Activated naive CD4-positive, alpha-beta T cell treated with anti-CD3 and anti-CD28 coated beads for 36 hours (primary cell): ENCODE results near the gene CHST12. TPM values are rescaled to one million over a fixed set of nuclear protein-coding genes. Genes with fewer than 3 reads are reported as not detected.
A peak's percentile ranks its signal among the peaks of the same experiment; 100 is the strongest.

Experiments
- CTCF ChIA-PET: fragments of 350-600 bp; sonication (Branson Sonifier 250); formaldehyde crosslinking; loops from one replicate; lab custom pipeline; 2021; ENCODE audit warnings: antibody characterized with exemption; lab: Charles Lee
- DNase-seq: peaks from one replicate; pipeline ENCODE4 v3.0.0-alpha.2; 2020
- H3K27ac Mint-ChIP-seq: one replicate; pipeline ENCODE4 v1.8.0; 2021; ENCODE audit warnings: mild to moderate bottlenecking, mixed read lengths
- H3K27me3 Mint-ChIP-seq: one replicate; pipeline ENCODE4 v1.8.0; 2021; ENCODE audit warnings: low read depth, mixed read lengths
- H3K36me3 Mint-ChIP-seq: one replicate; pipeline ENCODE4 v1.8.0; 2021; ENCODE audit warnings: low read depth, mixed read lengths
- H3K4me1 Mint-ChIP-seq: one replicate; pipeline ENCODE4 v1.8.0; 2021; ENCODE audit warnings: low read depth, mixed read lengths
- H3K4me3 Mint-ChIP-seq: one replicate; pipeline ENCODE4 v1.8.0; 2021; ENCODE audit warnings: mild to moderate bottlenecking, moderate library complexity, mixed read lengths
- H3K9me3 Mint-ChIP-seq: one replicate; pipeline ENCODE4 v1.8.0; 2021; ENCODE audit warnings: mixed read lengths
- intact Hi-C: fragments of 100-400 bp; cut with micrococcal nuclease; formaldehyde crosslinking; loops from one replicate; pipeline ENCODE4 v1.15.1; 2023
- total RNA-seq, 2 experiments: library from RNA; stranded (reverse); gene quantifications; one replicate each; pipeline ENCODE4 v1.2.3, GENCODE V29; 2021

Gene CHST12
- total RNA-seq, 2 experiments from 2014 or later = 0.62 to 0.64 TPM

GRCh38 chr7:2482725-2483451 is 79.5 kb downstream of the CHST12 start:
- Mint-ChIP-seq H3K4me1 (no peaks in the 10 kb centered on the region), H3K4me3 (no peak overlapping the region), H3K27ac (no peak overlapping the region), H3K9me3 (peaks cover 8% of the 10 kb centered on the region), H3K27me3 (no peaks in the 10 kb centered on the region), H3K36me3 (no peaks in the 10 kb centered on the region)
- intact Hi-C loops = no loop called here
- peak; percentile 22 for DNase-seq
- CTCF ChIA-PET = interaction anchor here (0.5 to 2.1 kb wide), 5 partner anchors 12 to 79 kb away, joined by 3 to 6 read pairs (median 5); no protein-coding TSS in a partner anchor

GRCh38 chr7:2483494-2483893 is 80.1 kb downstream of the CHST12 start:
- intact Hi-C loops = no loop called here
- DNase-seq = no peak
- no peak overlapping the region for H3K27ac Mint-ChIP-seq
- H3K36me3 Mint-ChIP-seq = no peaks in the 10 kb centered on the region
- no peaks in the 10 kb centered on the region for H3K27me3 Mint-ChIP-seq
- CTCF ChIA-PET = interaction anchor here (0.5 to 2.1 kb wide), 5 partner anchors 13 to 78 kb away, joined by 3 to 6 read pairs (median 5); no protein-coding TSS in a partner anchor
- H3K4me3 Mint-ChIP-seq = no peak overlapping the region
- peaks cover 8% of the 10 kb centered on the region for H3K9me3 Mint-ChIP-seq
- no peaks in the 10 kb centered on the region for H3K4me1 Mint-ChIP-seq

GRCh38 chr7:2484868-2485267 is 81.5 kb downstream of the CHST12 start:
- no peaks in the 10 kb centered on the region for H3K4me1 Mint-ChIP-seq
- no peak overlapping the region for H3K27ac Mint-ChIP-seq
- no peak overlapping the region for H3K4me3 Mint-ChIP-seq
- H3K27me3 Mint-ChIP-seq = no peaks in the 10 kb centered on the region
- intact Hi-C loops = no loop called here
- H3K9me3 Mint-ChIP-seq = peaks cover 8% of the 10 kb centered on the region
- no peak for DNase-seq
- no peaks in the 10 kb centered on the region for H3K36me3 Mint-ChIP-seq
- CTCF ChIA-PET = interaction anchor here (0.7 to 1.7 kb wide), 2 partner anchors 16 to 101 kb away, joined by 5 read pairs; no protein-coding TSS in a partner anchor

GRCh38 chr7:2487586-2488271 is 84.3 kb downstream of the CHST12 start:
- H3K27me3 Mint-ChIP-seq = no peaks in the 10 kb centered on the region
- CTCF ChIA-PET = no interaction called here
- H3K27ac Mint-ChIP-seq = no peak overlapping the region
- peaks cover 6% of the 10 kb centered on the region for H3K9me3 Mint-ChIP-seq
- intact Hi-C loops = no loop called here
- H3K36me3 Mint-ChIP-seq = no peaks in the 10 kb centered on the region
- H3K4me3 Mint-ChIP-seq = no peak overlapping the region
- DNase-seq = no peak
- no peaks in the 10 kb centered on the region for H3K4me1 Mint-ChIP-seq

DNA sequence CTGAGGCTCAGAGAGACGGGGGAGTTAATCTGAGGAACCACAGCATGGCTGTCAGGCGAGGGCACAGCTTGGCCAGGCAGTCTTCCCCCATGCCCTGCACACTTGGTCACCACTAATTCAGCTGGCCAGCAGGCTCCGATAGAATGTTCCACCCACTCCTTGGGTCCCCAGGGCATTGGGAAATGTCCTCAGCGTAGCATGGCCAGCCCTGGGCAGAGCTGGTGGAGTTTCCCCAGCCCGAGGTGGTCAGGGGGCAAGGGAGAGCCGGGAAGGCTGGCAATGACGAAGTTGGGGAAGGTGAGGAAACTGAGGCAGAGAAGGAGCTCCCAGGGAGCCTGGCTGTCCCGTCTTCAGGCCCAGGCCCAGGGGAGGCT is 84.8 kb downstream of the CHST12 start:
- H3K4me3 Mint-ChIP-seq = no peak overlapping the region
- intact Hi-C loops = no loop called here
- peaks cover under 1% of the 10 kb centered on the region for H3K9me3 Mint-ChIP-seq
- DNase-seq = no peak
- H3K27me3 Mint-ChIP-seq = no peaks in the 10 kb centered on the region
- no peaks in the 10 kb centered on the region for H3K36me3 Mint-ChIP-seq
- H3K27ac Mint-ChIP-seq = no peak overlapping the region
- H3K4me1 Mint-ChIP-seq = no peaks in the 10 kb centered on the region
- CTCF ChIA-PET = interaction anchor here (1.2 kb wide), 1 partner anchor 20 kb away, joined by 4 read pairs; no protein-coding TSS in a partner anchor

DNA sequence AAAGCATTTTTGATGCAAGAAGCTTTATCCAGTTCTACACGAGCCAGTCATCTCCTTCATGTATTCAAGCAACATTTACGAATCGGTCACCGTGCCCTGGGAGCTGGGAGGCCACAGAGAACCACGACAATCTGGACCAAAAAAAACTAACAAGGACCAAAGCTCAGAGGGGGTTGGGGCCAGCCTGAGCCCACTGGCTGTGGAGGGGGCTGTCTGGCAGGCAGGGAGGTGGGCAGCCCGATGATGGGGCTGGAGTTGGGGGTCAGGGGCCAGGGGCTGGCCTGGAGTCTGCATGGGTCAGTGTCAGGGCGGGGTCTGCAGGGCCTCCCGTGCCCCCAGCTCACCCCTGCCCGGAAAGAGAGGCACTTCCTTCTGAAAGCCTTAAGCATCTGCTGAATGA is 85.3 kb downstream of the CHST12 start:
- Mint-ChIP-seq H3K4me1 (no peaks in the 10 kb centered on the region), H3K36me3 (no peaks in the 10 kb centered on the region), H3K4me3 (no peak overlapping the region), H3K27ac (no peak overlapping the region), H3K27me3 (no peaks in the 10 kb centered on the region), H3K9me3 (no peaks in the 10 kb centered on the region)
- no peak for DNase-seq
- CTCF ChIA-PET = interaction anchor here (1.2 kb wide), 1 partner anchor 20 kb away, joined by 4 read pairs; no protein-coding TSS in a partner anchor
- intact Hi-C loops = no loop called here

- no peak overlapping the region for H3K4me3 Mint-ChIP-seq
- H3K9me3 Mint-ChIP-seq = no peaks in the 10 kb centered on the region
- DNase-seq = no peak
- intact Hi-C loops = no loop called here
- no peaks in the 10 kb centered on the region for H3K36me3 Mint-ChIP-seq
- H3K27ac Mint-ChIP-seq = no peak overlapping the region
- H3K4me1 Mint-ChIP-seq = no peaks in the 10 kb centered on the region
- H3K27me3 Mint-ChIP-seq = no peaks in the 10 kb centered on the region
- CTCF ChIA-PET = no interaction called here
These were observed 86.8 kb downstream of the CHST12 start for GRCh38 chr7:2490181-2490651.

DNA sequence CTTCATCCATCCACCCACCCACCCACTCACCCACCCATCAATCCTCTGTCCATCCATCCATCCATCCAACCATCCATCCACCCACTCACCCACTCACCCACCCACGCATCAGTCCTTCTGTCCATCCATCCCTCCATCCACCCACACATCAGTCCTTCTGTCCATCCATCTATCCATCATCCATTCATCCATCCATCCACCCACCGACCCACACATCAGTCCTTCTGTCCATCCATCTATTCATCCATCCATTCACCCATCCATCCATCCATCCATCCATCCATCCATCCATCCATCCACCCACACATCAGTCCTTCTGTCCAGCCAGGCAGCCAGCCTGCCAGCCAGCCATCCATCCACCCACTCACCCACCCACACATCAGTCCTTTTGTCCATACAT is 88.6 kb downstream of the CHST12 start:
- intact Hi-C loops = no loop called here
- Mint-ChIP-seq H3K27ac (no peak overlapping the region), H3K27me3 (peaks cover 5% of the 10 kb centered on the region), H3K4me3 (no peak overlapping the region), H3K4me1 (no peaks in the 10 kb centered on the region), H3K9me3 (no peaks in the 10 kb centered on the region), H3K36me3 (no peaks in the 10 kb centered on the region)
- no peak for DNase-seq
- CTCF ChIA-PET = no interaction called here

GRCh38 chr7:2493205-2494164 is 90.1 kb downstream of the CHST12 start:
- no peaks in the 10 kb centered on the region for H3K36me3 Mint-ChIP-seq
- no peak overlapping the region for H3K27ac Mint-ChIP-seq
- H3K9me3 Mint-ChIP-seq = no peaks in the 10 kb centered on the region
- peaks cover 4% of the 10 kb centered on the region for H3K4me1 Mint-ChIP-seq
- intact Hi-C loops = no loop called here
- CTCF ChIA-PET = interaction anchor here (1.5 kb wide), 1 partner anchor 43 kb away, joined by 8 read pairs; no protein-coding TSS in a partner anchor
- peaks cover 5% of the 10 kb centered on the region for H3K27me3 Mint-ChIP-seq
- no peak for DNase-seq
- no peak overlapping the region for H3K4me3 Mint-ChIP-seq

GRCh38 chr7:2494191-2495130 is 91.0 kb downstream of the CHST12 start:
- peaks cover 4% of the 10 kb centered on the region for H3K4me1 Mint-ChIP-seq
- H3K4me3 Mint-ChIP-seq = no peak overlapping the region
- CTCF ChIA-PET = no interaction called here
- no peaks in the 10 kb centered on the region for H3K9me3 Mint-ChIP-seq
- H3K27me3 Mint-ChIP-seq = peaks cover 5% of the 10 kb centered on the region
- intact Hi-C loops = no loop called here
- H3K36me3 Mint-ChIP-seq = no peaks in the 10 kb centered on the region
- DNase-seq = no peak
- no peak overlapping the region for H3K27ac Mint-ChIP-seq
